ENCODE measurements around the gene ARHGAP19. TPM values are rescaled to one million over a fixed set of nuclear protein-coding genes. Genes with fewer than 3 reads are reported as not detected.

The ARHGAP19 gene
- total RNA-seq, 2 donors from 2014 or later: 8.0 to 9.8 TPM

DNA sequence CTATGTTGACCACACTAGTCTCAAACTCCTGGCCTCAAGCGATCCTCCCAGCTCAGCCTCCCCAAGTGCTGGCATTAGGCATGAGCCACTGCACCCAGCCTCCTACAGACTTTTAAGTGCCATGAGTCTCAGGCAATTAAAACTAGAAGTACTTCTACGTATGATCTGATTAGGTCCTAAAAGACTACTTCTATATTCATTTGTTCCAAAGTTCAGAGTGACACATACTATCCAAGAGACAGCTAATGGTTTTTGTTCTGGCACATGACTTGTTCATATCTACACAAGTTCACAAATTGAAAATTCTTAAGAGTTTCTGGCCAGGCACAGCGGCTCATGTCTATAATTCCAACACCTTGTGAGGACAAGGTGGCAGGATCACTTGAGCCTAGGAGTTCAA lies 11.7 kb downstream of the ARHGAP19 start:
- Histone ChIP-seq H3K9me3 (no peaks in the 10 kb centered on the region), H3K27me3 (no peaks in the 10 kb centered on the region), H3K4me1 (no peaks in the 10 kb centered on the region), H3K4me3 (no peak overlapping the region), H3K9ac (ENCODE audit: low read depth in 2 of 2, low read length in 2 of 2) (no peak overlapping the region), H3K27ac (no peak overlapping the region), H3K36me3 (no peaks in the 10 kb centered on the region)
- TF ChIP-seq, protein P1, sequence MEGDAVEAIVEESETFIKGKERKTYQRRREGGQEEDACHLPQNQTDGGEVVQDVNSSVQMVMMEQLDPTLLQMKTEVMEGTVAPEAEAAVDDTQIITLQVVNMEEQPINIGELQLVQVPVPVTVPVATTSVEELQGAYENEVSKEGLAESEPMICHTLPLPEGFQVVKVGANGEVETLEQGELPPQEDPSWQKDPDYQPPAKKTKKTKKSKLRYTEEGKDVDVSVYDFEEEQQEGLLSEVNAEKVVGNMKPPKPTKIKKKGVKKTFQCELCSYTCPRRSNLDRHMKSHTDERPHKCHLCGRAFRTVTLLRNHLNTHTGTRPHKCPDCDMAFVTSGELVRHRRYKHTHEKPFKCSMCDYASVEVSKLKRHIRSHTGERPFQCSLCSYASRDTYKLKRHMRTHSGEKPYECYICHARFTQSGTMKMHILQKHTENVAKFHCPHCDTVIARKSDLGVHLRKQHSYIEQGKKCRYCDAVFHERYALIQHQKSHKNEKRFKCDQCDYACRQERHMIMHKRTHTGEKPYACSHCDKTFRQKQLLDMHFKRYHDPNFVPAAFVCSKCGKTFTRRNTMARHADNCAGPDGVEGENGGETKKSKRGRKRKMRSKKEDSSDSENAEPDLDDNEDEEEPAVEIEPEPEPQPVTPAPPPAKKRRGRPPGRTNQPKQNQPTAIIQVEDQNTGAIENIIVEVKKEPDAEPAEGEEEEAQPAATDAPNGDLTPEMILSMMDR (IDR thresholded peaks at IDR 0.05): no peak
- no peak for DNase-seq
- intact Hi-C loops (cut with DNase I): no loop called here

DNA sequence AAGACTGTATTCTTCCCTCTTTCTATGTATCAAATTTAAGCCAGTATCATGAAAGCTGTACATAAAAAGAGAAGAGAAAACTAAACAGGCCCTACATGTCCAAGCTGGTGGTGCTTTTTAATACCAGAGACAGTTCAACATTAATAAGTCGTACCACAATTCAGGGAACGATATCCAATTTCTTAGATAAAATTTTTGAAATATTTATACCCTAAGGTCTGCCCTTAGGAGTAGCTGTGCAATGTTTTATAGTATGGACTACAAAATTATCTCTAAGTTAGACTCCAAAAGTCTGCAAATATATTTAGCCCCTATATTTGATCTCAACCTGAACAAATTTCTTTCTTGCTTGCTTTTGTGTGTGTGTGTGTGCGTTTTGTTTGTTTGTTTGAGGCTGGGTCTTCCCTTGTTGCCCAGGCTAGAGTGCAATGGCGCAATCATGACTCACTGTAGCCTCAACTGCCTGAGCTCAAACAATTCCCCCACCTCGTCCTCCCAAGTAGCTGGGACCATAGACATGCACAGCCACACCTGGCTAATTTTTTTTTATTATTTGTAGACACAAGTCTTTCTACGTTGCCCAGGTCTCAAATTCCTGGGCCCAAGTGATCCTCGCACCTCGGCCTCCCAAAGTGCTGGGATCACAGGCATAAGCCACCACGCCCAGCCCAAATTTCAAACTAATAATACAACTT lies 13.2 kb downstream of the ARHGAP19 start:
- intact Hi-C loops (cut with DNase I): loop anchor here (5.0 kb wide), 1 partner anchor 53 kb away; the partner anchor contains the start of gene FRAT2
- no peak for DNase-seq
- Histone ChIP-seq H3K36me3 (no peaks in the 10 kb centered on the region), H3K4me3 (no peak overlapping the region), H3K9me3 (no peaks in the 10 kb centered on the region), H3K9ac (ENCODE audit: low read depth in 2 of 2, low read length in 2 of 2) (no peak overlapping the region), H3K27ac (no peak overlapping the region), H3K27me3 (no peaks in the 10 kb centered on the region), H3K4me1 (no peaks in the 10 kb centered on the region)
- TF ChIP-seq, protein P1 (IDR thresholded peaks at IDR 0.05): no peak

DNA sequence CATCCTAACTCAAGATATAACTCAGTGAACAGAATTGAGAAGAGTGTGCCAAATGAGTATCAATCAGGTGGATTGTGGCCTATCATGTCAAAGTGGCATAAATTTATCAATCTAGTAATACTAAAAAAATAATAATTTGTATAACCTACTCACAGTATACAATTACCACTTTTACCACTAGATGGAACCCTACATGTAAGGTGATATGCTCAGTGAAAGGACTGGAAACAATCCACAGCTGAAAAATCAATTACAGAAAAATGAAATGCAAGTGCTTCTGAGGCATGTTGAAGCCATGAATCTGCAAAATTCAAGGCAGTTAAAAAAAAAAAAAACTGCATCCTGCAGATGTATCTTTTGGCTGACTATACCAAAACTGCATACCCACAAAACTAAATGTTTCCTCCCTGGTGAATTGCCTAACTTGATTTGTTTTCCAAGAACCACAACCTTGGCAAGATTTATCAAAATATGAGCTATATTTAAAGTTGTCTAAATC lies 13.9 kb downstream of the ARHGAP19 start:
- Histone ChIP-seq H3K4me1 (no peaks in the 10 kb centered on the region), H3K9ac (ENCODE audit: low read depth in 2 of 2, low read length in 2 of 2) (no peak overlapping the region), H3K27ac (no peak overlapping the region), H3K9me3 (no peaks in the 10 kb centered on the region), H3K36me3 (no peaks in the 10 kb centered on the region), H3K27me3 (no peaks in the 10 kb centered on the region), H3K4me3 (no peak overlapping the region)
- no peak for DNase-seq
- TF ChIP-seq, protein P1 (IDR thresholded peaks at IDR 0.05): peak; percentile 48
- intact Hi-C loops (cut with DNase I): loop anchor here (5.0 kb wide), 1 partner anchor 54 kb away; the partner anchor contains the start of gene FRAT2

DNA sequence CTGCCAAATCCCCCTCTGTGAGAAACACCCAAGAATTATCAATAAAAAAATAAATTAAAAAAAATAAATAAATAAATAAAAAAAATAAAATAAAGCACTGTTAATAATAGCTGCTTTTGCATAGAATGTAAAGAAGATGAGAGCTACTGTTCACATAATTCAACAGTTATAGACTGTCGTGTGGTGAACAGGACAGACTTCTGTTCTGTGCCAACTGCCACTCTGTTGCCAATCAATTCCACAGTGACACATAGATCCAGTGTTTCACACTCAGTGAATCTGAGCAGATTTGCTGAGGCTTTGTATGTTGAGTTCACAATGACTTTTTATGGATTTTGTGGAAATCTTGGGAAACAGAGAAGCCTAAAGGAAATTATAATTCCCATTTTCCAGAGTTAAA lies 14.9 kb downstream of the ARHGAP19 start:
- no peak for DNase-seq
- H3K27me3 ChIP-seq: no peaks in the 10 kb centered on the region
- no peak overlapping the region for H3K9ac ChIP-seq (ENCODE audit: low read depth in 2 of 2, low read length in 2 of 2)
- H3K9me3 ChIP-seq: no peaks in the 10 kb centered on the region
- H3K27ac ChIP-seq: no peak overlapping the region
- no peaks in the 10 kb centered on the region for H3K36me3 ChIP-seq
- TF ChIP-seq, protein P1 (IDR thresholded peaks at IDR 0.05): no peak
- no peaks in the 10 kb centered on the region for H3K4me1 ChIP-seq
- no peak overlapping the region for H3K4me3 ChIP-seq
- intact Hi-C loops (cut with DNase I): loop anchor here (5.0 kb wide), 1 partner anchor 55 kb away; the partner anchor contains the start of gene FRAT2

DNA sequence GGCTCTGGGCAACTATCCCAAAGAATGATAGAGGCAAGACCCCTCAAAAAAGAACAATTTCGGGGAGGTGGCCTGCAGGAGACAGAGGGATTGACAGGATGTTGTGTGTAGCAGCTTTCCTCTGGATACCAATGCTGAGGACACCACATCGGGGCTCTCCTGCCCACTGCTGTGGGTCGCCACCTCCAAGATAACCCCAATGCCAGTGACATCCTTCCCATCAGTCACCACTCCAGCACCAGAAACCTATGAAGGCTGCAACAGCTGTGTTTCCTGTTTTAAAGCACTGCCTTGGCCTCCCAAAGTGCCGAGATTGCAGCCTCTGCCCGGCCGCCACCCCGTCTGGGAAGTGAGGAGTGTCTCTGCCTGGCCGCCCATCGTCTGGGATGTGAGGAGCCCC lies 17.6 kb downstream of the ARHGAP19 start:
- no peaks in the 10 kb centered on the region for H3K36me3 ChIP-seq
- intact Hi-C loops (cut with DNase I): loop anchor here (5.0 kb wide), 1 partner anchor 57 kb away; the partner anchor contains the start of gene FRAT2
- H3K27me3 ChIP-seq: no peaks in the 10 kb centered on the region
- no peak for DNase-seq
- no peaks in the 10 kb centered on the region for H3K4me1 ChIP-seq
- H3K27ac ChIP-seq: no peak overlapping the region
- H3K4me3 ChIP-seq: no peak overlapping the region
- H3K9me3 ChIP-seq: no peaks in the 10 kb centered on the region
- TF ChIP-seq, protein P1 (IDR thresholded peaks at IDR 0.05): no peak
- H3K9ac ChIP-seq (ENCODE audit: low read depth in 2 of 2, low read length in 2 of 2): no peak overlapping the region

Measured in colonic mucosa (tissue), 4 donors.